Keratinocyte (primary cell): ENCODE measurements around the gene DGCR6L.

ENCODE experiments used
- EZH2 ChIP-seq: IDR thresholded peaks from one replicate; pipeline ENCODE4 v1.6.1; 2012; ENCODE audit warnings: inconsistent platforms, mild to moderate bottlenecking, low read length, moderate library complexity
- TF ChIP-seq, protein P1 (sequence below), 3 experiments: IDR thresholded peaks in 1 of 3; conservative IDR thresholded peaks in 1 of 3; optimal IDR thresholded peaks in 1 of 3; 2 replicates in 2 of 3; 3 replicates in 1 of 3; pipeline versions ENCODE3 to v1.5.1; 2011; ENCODE audit warnings: low read length in 3 of 3, mild to moderate bottlenecking in 3 of 3, moderate library complexity in 2 of 3, control low read depth in 1 of 3, inconsistent platforms in 1 of 3; ENCODE audit not compliant: insufficient read depth in 2 of 3; ENCODE audit errors: extremely low read depth in 1 of 3

DNA sequence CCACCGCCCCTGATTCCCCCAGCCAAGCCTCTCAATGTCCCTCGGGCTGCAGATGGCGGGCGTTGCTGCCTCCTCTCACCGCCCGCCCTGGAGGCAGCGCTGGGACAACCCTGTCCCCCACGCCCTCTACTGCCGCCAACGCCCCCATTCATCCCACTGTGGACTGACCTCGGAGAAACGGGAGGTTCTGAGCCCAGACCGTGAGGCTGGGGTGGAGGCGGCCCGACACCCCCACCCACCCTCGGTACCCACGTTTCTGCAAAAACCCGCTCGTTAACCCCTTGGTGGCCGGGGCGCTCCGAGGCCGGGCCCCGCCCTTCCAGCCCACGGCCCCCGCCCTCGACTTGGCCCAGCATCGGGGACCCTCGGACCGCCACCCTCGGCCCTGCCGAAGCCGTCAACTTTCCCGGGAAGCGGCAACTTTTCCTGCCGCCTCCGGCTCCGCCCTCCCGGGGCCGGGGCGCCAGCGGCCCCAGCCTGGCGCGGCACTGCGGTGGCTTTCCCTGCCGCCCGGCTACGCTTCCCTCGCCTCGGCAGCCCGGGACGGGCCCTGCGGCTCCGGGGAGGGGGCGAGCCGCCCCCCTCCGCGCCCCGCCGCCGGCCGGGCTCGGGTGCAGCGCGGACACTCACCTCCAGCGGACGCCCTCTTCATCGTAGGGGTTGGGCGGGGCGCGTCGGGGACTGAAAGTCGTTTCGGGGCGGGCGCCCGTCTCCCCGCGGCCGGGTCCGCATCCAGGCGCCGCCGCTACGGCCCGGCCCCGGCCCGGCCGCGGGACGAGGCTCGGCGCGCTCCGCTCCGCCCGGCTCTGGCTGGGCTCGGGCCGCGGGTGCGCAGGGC lies 52.2 kb downstream of the DGCR6L start:
- TF ChIP-seq, protein P1, sequence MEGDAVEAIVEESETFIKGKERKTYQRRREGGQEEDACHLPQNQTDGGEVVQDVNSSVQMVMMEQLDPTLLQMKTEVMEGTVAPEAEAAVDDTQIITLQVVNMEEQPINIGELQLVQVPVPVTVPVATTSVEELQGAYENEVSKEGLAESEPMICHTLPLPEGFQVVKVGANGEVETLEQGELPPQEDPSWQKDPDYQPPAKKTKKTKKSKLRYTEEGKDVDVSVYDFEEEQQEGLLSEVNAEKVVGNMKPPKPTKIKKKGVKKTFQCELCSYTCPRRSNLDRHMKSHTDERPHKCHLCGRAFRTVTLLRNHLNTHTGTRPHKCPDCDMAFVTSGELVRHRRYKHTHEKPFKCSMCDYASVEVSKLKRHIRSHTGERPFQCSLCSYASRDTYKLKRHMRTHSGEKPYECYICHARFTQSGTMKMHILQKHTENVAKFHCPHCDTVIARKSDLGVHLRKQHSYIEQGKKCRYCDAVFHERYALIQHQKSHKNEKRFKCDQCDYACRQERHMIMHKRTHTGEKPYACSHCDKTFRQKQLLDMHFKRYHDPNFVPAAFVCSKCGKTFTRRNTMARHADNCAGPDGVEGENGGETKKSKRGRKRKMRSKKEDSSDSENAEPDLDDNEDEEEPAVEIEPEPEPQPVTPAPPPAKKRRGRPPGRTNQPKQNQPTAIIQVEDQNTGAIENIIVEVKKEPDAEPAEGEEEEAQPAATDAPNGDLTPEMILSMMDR (optimal IDR thresholded peaks at IDR 0.05 in 1 of 3, IDR thresholded peaks at IDR 0.05 in 1 of 3, conservative IDR thresholded peaks at IDR 0.05 in 1 of 3; ENCODE audit: extremely low read depth in 1 of 3, insufficient read depth in 2 of 3, low read length in 3 of 3) = no peak
- TF ChIP-seq EZH2 = no peak
